ENCODE data around the gene CACNA1G. TPM values are rescaled to one million over a fixed set of nuclear protein-coding genes. Genes with fewer than 3 reads are reported as not detected.

CACNA1G gene
- total and polyA plus RNA-seq, 9 of the 15 experiments (the other 6 are each of a cell fraction or from before 2014, with no cell fraction given) = 0.01 TPM; not detected in 8

GRCh38 chr17:50569592-50569991, 9.1 kb downstream of the CACNA1G start:
- DNase-seq (ENCODE audit: extremely low read depth in 1 of 4, low spot score in 3 of 4) (no peak), FAIRE-seq (no peak), ATAC-seq (no peak)
- Histone ChIP-seq H3K9me1 (ENCODE audit: control insufficient read depth, insufficient read depth, low read length) (no peaks in the 10 kb centered on the region), H3K4me2 (ENCODE audit: insufficient read depth, low read length) (no peak overlapping the region), H3K9ac (ENCODE audit: insufficient read depth in 1 of 2, low read depth in 2 of 2, low read length in 2 of 2) (no peak overlapping the region), H3K27ac (ENCODE audit: extremely low read depth, low read depth, low read length) (no peak overlapping the region), H3K4me3 (no peak overlapping the region), H2AFZ (ENCODE audit: low read depth, low read length) (no peak overlapping the region), H3K4me1 (replicated peaks in 1 of 2; ENCODE audit: control insufficient read depth in 2 of 2, insufficient read depth in 2 of 2, low read length in 2 of 2) (peaks cover 5 to 15% of the 10 kb centered on the region in 2 experiments; a peak in 3 of 5 replicates), H3K79me2 (ENCODE audit: control insufficient read depth, insufficient read depth, low read length) (no peaks in the 10 kb centered on the region), H3K36me3 (ENCODE audit: control insufficient read depth, insufficient read depth, low read length) (no peaks in the 10 kb centered on the region), H3K9me3 (replicated peaks; ENCODE audit: control insufficient read depth, insufficient read depth, low read depth, low read length) (no peaks in the 10 kb centered on the region), H3K27me3 (ENCODE audit: control insufficient read depth in 2 of 2, insufficient read depth in 2 of 2, low read length in 2 of 2) (peaks cover 5 to 68% of the 10 kb centered on the region in 2 experiments; a peak in 4 of 5 replicates), H4K20me1 (replicated peaks; ENCODE audit: control insufficient read depth, insufficient read depth, low read length) (peaks cover 7% of the 10 kb centered on the region; the same call in 1 of the 2 replicates)
- TF ChIP-seq ZNF184 (CRISPR knock-in tag; IDR thresholded peaks at IDR 0.05) = no peak
- TF ChIP-seq HNRNPUL1 (IDR thresholded peaks at IDR 0.05; ENCODE audit: low read length) = no peak
- in situ Hi-C loops (cut with MboI) = no loop called here
- POLR2A ChIA-PET = interaction anchor here (1.1 to 1.6 kb wide), 2 partner anchors 9 to 23 kb away, joined by 3 read pairs; no protein-coding TSS in a partner anchor
- 17% methylated on average over 7 of the region's 7 CpGs for WGBS (ENCODE audit: insufficient coverage, low coverage, missing lambda C conversion rate)
- BruUV-seq (replicated peaks) = no TSS peak
- CTCF ChIA-PET (ENCODE audit: low intra/inter-chr PET ratio) = no interaction called here
- intact Hi-C loops (cut with micrococcal nuclease) = no loop called here

GRCh38 chr17:50570032-50570431, 9.5 kb downstream of the CACNA1G start:
- H3K9ac ChIP-seq (ENCODE audit: insufficient read depth in 1 of 2, low read depth in 2 of 2, low read length in 2 of 2) = no peak overlapping the region
- intact Hi-C loops (cut with micrococcal nuclease) (no loop called here), in situ Hi-C loops (cut with MboI) (no loop called here)
- H3K4me2 ChIP-seq (ENCODE audit: insufficient read depth, low read length) = no peak overlapping the region
- H3K4me3 ChIP-seq = no peak overlapping the region
- FAIRE-seq = no peak
- H3K27me3 ChIP-seq (ENCODE audit: control insufficient read depth in 2 of 2, insufficient read depth in 2 of 2, low read length in 2 of 2) = peaks cover 5 to 68% of the 10 kb centered on the region in 2 experiments; a peak in 4 of 5 replicates
- ATAC-seq = no peak
- BruUV-seq (replicated peaks) = no TSS peak
- ChIA-PET CTCF (ENCODE audit: low intra/inter-chr PET ratio) (no interaction called here), POLR2A (interaction anchor here (1.1 to 1.6 kb wide), 2 partner anchors 9 to 23 kb away, joined by 3 read pairs; no protein-coding TSS in a partner anchor)
- peaks cover 7% of the 10 kb centered on the region; the same call in 1 of the 2 replicates for H4K20me1 ChIP-seq (replicated peaks; ENCODE audit: control insufficient read depth, insufficient read depth, low read length)
- no peak for DNase-seq (ENCODE audit: extremely low read depth in 1 of 4, low spot score in 3 of 4)
- no peaks in the 10 kb centered on the region for H3K79me2 ChIP-seq (ENCODE audit: control insufficient read depth, insufficient read depth, low read length)
- no peak overlapping the region for H2AFZ ChIP-seq (ENCODE audit: low read depth, low read length)
- TF ChIP-seq DLX4 (CRISPR knock-in tag; IDR thresholded peaks at IDR 0.05) = no peak
- no peak for TF ChIP-seq TCFL5 (CRISPR knock-in tag; conservative IDR thresholded peaks at IDR 0.05)
- TF ChIP-seq ATF3 (IDR thresholded peaks at IDR 0.05) = no peak
- no peak for TF ChIP-seq ATF3 (CRISPR knock-in tag; conservative IDR thresholded peaks at IDR 0.05)
- no peak for TF ChIP-seq RFX7 (CRISPR knock-in tag; IDR thresholded peaks at IDR 0.05)
- TF ChIP-seq SNAPC5 (CRISPR knock-in tag; IDR thresholded peaks at IDR 0.05) = no peak
- no peak for TF ChIP-seq MEF2D (tag; conservative IDR thresholded peaks at IDR 0.05; ENCODE audit: low read depth)
- TF ChIP-seq SPI1 (IDR thresholded peaks at IDR 0.05; ENCODE audit: borderline replicate concordance, low read depth, low read length) = no peak
- no peak for TF ChIP-seq ZNF707 (CRISPR knock-in tag; conservative IDR thresholded peaks at IDR 0.05)
- TF ChIP-seq MIER1 (IDR thresholded peaks at IDR 0.05; ENCODE audit: low read depth) = no peak
- no peak for TF ChIP-seq DDX20 (tag; IDR thresholded peaks at IDR 0.05; ENCODE audit: low read depth)
- no peak for TF ChIP-seq HCFC1 (IDR thresholded peaks at IDR 0.05; ENCODE audit: low read depth, low read length)
- no peak for TF ChIP-seq HEY1 (CRISPR knock-in tag; IDR thresholded peaks at IDR 0.05; ENCODE audit: borderline replicate concordance)
- H3K4me1 ChIP-seq (replicated peaks in 1 of 2; ENCODE audit: control insufficient read depth in 2 of 2, insufficient read depth in 2 of 2, low read length in 2 of 2) = peaks cover 7 to 12% of the 10 kb centered on the region in 2 experiments; a peak in 3 of 5 replicates
- H3K9me1 ChIP-seq (ENCODE audit: control insufficient read depth, insufficient read depth, low read length) = no peaks in the 10 kb centered on the region
- no peaks in the 10 kb centered on the region for H3K9me3 ChIP-seq (replicated peaks; ENCODE audit: control insufficient read depth, insufficient read depth, low read depth, low read length)
- WGBS (ENCODE audit: insufficient coverage, low coverage, missing lambda C conversion rate) = 19% methylated on average over 8 of the region's 8 CpGs
- H3K27ac ChIP-seq (ENCODE audit: extremely low read depth, low read depth, low read length) = no peak overlapping the region
- no peaks in the 10 kb centered on the region for H3K36me3 ChIP-seq (ENCODE audit: control insufficient read depth, insufficient read depth, low read length)
